Activated effector memory CD4-positive, alpha-beta T cell treated with Interleukin-2 at 50 U/mL for 16 hours (primary cell): ENCODE measurements around the gene AGBL4.
"Not testable (repeated sequence)": the region's sequence is repeated elsewhere in the genome, so short reads cannot be mapped to it uniquely, and the experiment has no call there.

Experiments
- DNase-seq: peaks from one replicate; pipeline ENCODE4 v3.0.0-alpha.2; 2020

AGBL4 gene

GRCh38 chr1:48560577-48560976, 1463.2 kb downstream of the AGBL4 start:
- no peak for DNase-seq

GRCh38 chr1:48560116-48560515, 1463.6 kb downstream of the AGBL4 start:
- DNase-seq = no peak

GRCh38 chr1:48558366-48558765, 1465.4 kb downstream of the AGBL4 start:
- DNase-seq = no peak

GRCh38 chr1:48556186-48556850, 1467.4 kb downstream of the AGBL4 start:
- no peak for DNase-seq

GRCh38 chr1:48555271-48555670, 1468.5 kb downstream of the AGBL4 start:
- DNase-seq = no peak

- DNase-seq = no peak
These were observed 1470.7 kb downstream of the AGBL4 start for GRCh38 chr1:48552903-48553606.

GRCh38 chr1:48552420-48552819, 1471.3 kb downstream of the AGBL4 start:
- DNase-seq = no peak

GRCh38 chr1:48548985-48549384, 1474.8 kb downstream of the AGBL4 start:
- no peak for DNase-seq

- DNase-seq = no peak
These were observed 1476.1 kb downstream of the AGBL4 start for GRCh38 chr1:48547561-48548220.

- DNase-seq = no peak
These were observed 1479.9 kb downstream of the AGBL4 start for GRCh38 chr1:48543854-48544253.

- DNase-seq = no peak
These were observed 1483.2 kb downstream of the AGBL4 start for GRCh38 chr1:48540587-48540986.

- no peak for DNase-seq
These were observed 1487.3 kb downstream of the AGBL4 start for GRCh38 chr1:48536477-48536876.

- no peak for DNase-seq
These were observed 1490.8 kb downstream of the AGBL4 start for GRCh38 chr1:48532976-48533375.

- no peak for DNase-seq
These were observed 1492.9 kb downstream of the AGBL4 start for GRCh38 chr1:48530727-48531351.

- DNase-seq = no peak
These were observed 1496.7 kb downstream of the AGBL4 start for GRCh38 chr1:48527051-48527450.

- no peak for DNase-seq
These were observed 1497.6 kb downstream of the AGBL4 start for GRCh38 chr1:48526008-48526710.

- no peak for DNase-seq
These were observed 1498.8 kb downstream of the AGBL4 start for GRCh38 chr1:48524892-48525467.

GRCh38 chr1:48523558-48523957, 1500.2 kb downstream of the AGBL4 start:
- no peak for DNase-seq

- DNase-seq = not testable (repeated sequence)
These were observed 1503.9 kb downstream of the AGBL4 start for GRCh38 chr1:48519896-48520295.

GRCh38 chr1:48506870-48507269, 1516.9 kb downstream of the AGBL4 start:
- DNase-seq = no peak

- no peak for DNase-seq
These were observed 1523.0 kb downstream of the AGBL4 start for GRCh38 chr1:48500541-48501450.
